Forelimb muscle (tissue), 1 donor: ENCODE measurements around the gene DCAF8. TPM values are rescaled to one million over a fixed set of nuclear protein-coding genes. Genes with fewer than 3 reads are reported as not detected.

ENCODE experiments used
- DNase-seq: peaks from one replicate; pipeline ENCODE4 v3.0.0-alpha.2; 2013; ENCODE audit warnings: low read depth
- polyA plus RNA-seq: library from polyadenylated mRNA; unstranded; fragments of 120-200 nt; gene quantifications from one replicate; pipeline ENCODE4 v1.2.1, GENCODE V29; 2013; ENCODE audit not compliant: insufficient read length

DCAF8 gene
- polyA plus RNA-seq, 1 donor = 110 TPM

DNA sequence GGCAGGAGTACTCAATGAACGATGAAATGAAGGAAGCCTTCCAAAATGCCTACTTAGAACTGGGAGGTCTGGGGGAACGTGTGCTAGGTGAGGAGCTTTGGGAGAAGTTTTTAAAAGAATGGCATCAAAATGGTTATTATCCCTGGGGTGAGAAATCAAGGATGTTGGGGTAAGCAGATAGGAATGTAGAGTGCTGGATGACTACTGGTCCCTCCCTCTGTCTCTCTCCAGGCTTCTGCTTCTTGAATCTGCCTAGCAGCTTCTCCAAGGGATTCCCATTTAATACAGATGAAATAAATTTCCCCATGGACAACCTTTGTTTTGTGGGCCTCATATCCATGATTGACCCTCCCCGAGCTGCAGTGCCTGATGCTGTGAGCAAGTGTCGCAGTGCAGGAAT is 91.0 kb downstream of the DCAF8 start:
- DNase-seq = no peak

DNA sequence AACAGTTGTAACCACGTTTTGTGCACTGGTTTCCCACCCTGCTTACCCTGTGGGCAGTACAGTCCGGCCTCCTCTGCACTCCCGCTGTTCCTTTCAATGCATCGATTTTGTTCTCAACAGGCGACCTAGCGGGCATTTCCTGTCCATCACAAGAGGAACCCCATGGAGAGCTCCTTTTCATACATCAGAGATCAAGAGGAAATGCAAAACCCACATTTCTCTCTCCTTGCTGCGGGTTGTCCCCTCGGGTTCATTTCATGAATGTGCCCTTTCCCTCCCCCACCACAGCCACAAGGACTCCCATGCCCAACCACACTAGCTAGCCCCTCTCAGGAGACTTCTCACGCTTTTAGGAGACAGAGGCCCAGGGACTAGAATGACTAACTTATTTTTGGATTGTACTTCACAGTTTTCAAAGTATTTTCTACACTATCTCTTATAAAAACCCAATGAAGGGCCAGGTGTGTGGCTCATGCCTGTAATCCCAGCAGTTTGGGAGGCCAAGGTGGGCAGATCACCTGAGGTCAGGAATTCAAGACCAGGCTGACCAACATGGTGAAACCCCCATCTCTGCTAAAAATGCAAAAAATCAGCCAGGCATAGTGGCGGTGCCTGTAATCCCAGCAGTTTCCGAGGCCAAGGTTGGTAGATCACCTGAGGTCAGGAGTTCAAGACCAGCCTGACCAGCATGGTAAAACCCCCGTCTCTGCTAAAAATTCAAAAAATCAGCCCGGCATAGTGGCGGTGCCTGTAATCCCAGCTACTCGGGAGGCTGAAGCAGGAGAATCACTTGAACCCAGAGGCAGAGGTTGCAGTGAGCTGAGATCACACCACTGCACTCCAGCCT is 92.6 kb downstream of the DCAF8 start:
- DNase-seq = no peak

DNA sequence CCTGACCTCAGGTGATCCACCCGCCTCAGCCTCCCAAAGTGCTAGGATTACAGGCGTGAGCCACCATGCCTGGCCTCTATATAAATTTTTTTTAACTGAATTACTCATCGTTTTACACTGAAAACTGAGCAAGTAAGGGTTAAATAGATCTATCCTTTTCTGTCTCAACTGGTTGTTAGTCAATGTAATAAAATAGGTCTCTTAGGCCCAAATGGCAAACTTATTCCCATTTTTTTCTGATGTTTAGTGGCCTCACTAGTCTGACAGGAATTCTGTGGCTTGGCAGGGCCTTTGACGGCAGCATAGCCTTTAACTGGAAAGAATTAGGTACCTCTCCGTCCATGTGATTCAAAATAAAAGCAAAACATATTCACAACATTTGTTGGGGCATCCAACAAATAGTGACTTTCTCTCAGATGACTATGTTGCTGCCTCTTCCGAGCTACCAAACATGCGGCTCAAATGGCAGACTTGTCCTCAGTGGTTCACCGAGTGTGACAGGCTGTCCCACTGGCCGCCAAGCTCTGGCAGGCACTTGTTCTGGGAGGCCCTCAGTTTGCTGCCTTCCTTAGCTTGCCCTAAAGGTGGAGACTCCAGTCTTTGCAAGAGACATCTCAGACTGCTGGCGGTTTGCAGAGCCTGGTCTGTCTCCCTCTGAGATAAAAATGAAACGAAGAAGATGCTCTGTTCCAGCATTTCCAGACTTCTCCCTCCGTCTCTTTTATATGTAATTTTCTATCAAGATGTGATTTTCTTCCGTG is 93.6 kb downstream of the DCAF8 start:
- no peak for DNase-seq

GRCh38 chr1:160168016-160168415 is 94.3 kb downstream of the DCAF8 start:
- no peak for DNase-seq

- no peak for DNase-seq
These were observed 94.8 kb downstream of the DCAF8 start for GRCh38 chr1:160167580-160167979.

DNA sequence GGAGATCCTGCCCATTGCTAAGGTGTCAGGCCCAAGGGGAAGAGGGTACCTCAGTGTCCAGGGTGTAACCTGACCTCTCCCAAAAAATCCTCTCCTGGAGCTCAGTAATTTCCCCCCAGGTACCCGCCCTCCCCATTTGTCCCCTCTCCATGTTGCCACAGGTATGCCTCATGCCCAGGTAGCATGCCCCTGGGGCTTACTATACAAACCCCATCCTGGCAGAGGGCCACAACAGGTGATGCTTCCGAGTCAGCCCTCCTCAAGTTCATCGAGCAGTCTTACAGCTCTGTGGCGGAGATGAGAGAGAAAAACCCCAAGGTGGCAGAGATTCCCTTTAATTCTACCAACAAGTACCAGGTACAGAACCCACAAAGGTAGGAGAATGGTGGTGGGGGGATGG is 95.3 kb downstream of the DCAF8 start:
- DNase-seq = no peak

GRCh38 chr1:160166166-160166868 is 96.0 kb downstream of the DCAF8 start:
- DNase-seq = no peak

Other genes starting within 250 kb of the DCAF8 start
- gene PIGM, start 230.6 kb downstream of the DCAF8 start, polyA plus RNA-seq = 5.2 TPM
- gene KCNJ10, start 192.4 kb downstream of the DCAF8 start, polyA plus RNA-seq = 0.71 TPM
- 0.10 TPM for gene KCNJ9, start 181.0 kb downstream of the DCAF8 start, polyA plus RNA-seq
- gene IGSF8, start 163.9 kb downstream of the DCAF8 start, polyA plus RNA-seq = 16.7 TPM
- 81.8 TPM for gene ATP1A2, start 146.8 kb downstream of the DCAF8 start, polyA plus RNA-seq
- gene ATP1A4, start 110.9 kb downstream of the DCAF8 start, polyA plus RNA-seq = 2.8 TPM
- 1,211 TPM for gene CASQ1, start 72.0 kb downstream of the DCAF8 start, polyA plus RNA-seq
- 115 TPM for gene PEA15, start 57.2 kb downstream of the DCAF8 start, polyA plus RNA-seq
- 43.2 TPM for gene PEX19, start 22.6 kb upstream of the DCAF8 start, polyA plus RNA-seq
- 126 TPM for gene COPA, start 80.7 kb upstream of the DCAF8 start, polyA plus RNA-seq
- gene NCSTN, start 80.8 kb upstream of the DCAF8 start, polyA plus RNA-seq = 95.4 TPM
- 0.59 TPM for gene NHLH1, start 104.5 kb upstream of the DCAF8 start, polyA plus RNA-seq
- 8.6 TPM for gene VANGL2, start 138.0 kb upstream of the DCAF8 start, polyA plus RNA-seq